ENCODE results near the gene MUSTN1. TPM values are rescaled to one million over a fixed set of nuclear protein-coding genes. Genes with fewer than 3 reads are reported as not detected.

MUSTN1 gene
- 0.67 and 1.9 TPM in 2 replicates for total RNA-seq (2014; rRNA removed; shearing (Covaris generic))
- polyA plus RNA-seq (2014; cell fraction: nucleus; rRNA removed) = 8.7 and 9.2 TPM in 2 replicates

DNA sequence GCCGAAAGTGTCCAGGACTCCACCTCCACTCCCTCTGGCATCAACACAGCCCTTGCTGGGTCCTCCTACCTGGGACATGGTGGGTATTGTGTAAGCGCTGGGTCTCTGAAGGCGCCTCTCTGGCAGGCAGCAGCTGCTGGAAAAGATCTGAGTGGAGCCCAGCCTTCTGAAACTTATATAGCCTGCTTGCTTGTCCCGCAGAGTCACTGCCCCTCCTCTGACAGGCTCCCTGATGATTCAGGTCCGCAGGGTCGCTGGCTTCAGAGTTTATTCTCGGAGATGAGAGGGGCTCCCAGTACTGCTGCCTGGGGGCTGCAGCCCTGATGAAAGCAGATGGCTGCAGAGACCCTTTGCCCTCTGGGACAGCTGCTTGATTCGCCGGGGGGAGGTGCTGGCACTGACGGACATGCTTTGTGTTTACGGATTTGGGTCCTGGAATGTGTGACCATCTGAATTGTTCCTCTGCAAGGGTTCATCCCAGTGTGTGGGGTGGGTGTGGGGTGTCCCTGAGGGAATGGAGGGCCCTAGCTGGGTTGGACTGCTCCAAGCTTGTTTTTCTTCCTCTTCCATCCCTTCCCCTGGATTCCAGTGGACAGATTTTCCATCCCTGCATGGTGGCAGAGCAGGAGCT, at the start of gene MUSTN1:
MUSTN1 (minus strand) TSS at position 149 of the 631 bp plus-strand sequence; CDS start at position 78, 71 bp downstream.
- no peak for DNase-seq (ENCODE audit: extremely low read depth, low read depth)

DNA sequence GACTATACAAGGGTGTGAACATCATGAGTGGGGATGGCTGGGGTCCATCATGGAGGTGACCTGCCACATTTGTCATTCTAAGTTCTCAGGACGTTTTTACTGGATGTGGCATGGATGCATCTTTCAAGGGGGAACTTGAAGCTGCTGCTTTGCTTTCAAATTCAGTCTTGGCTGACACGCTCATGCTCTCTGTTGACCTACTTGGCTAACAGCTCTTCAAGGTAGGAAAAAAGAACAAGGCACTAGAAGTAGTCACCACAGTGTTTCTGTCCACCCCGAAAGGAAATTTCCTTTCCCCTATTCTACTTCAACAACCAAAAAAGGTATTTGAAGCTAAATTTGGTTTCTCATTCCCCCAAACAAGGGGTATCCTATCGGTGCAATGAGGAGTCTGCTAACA, 47.6 kb upstream of the MUSTN1 start:
- no peak for DNase-seq (ENCODE audit: extremely low read depth, low read depth)

DNA sequence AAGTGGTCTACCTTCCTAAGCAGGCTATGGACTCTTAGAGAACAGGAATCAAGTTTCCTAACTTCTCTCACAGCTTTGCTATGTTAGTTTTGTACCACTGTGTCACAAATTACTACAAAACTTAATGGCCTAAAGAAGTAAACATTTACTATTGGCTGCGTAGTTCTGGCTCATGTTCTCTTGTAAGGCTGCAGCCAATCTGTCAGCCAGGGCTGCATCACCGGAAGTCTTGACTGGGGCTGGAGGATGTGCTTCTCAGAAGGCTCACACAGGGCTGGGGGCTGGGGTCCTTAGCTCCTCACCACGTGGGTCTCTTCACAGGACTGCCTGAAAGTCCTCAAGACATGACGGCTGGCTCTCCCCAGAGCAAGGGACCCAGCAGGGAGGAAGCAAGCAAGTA, 47.1 kb upstream of the MUSTN1 start:
- DNase-seq (ENCODE audit: extremely low read depth, low read depth) = no peak

DNA sequence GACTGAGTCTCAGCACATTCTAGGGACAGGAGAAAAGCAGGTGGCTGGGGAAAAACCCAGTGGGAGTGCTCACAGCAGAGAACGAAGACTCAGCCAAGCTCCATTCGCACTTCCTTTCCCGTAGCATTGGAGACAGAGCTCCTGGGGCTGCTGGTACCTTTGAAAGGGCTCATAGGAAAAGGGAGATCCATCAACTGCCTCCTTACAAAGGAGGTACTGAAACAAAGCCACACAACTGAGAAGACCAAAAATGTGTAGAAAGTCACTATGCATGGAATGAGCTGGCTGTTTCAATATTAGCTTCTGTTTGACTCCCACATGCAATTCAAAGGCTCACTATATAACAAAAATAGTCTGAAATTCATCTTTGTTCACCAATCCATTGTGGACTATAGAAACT, 45.7 kb upstream of the MUSTN1 start:
- DNase-seq (ENCODE audit: extremely low read depth, low read depth) = no peak

DNA sequence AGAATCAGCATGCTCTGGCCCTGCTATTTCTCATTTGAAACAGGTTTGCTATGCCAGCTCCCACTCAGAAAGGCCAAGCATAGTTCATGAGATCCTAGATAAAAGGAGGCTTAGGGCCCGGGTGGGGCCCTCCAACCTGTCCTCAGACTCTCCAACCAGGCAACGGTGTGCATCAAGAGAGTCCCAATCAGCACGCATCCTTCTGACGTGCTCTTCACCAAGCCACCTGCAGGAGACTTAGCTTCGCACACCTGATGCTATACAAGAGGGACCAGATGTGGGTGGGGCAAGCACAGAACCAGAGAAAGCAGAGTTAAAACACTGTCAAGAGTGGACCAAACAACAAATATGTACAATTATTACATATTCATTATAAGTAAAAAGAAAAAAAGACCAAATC, 45.2 kb upstream of the MUSTN1 start:
- no peak for DNase-seq (ENCODE audit: extremely low read depth, low read depth)

DNA sequence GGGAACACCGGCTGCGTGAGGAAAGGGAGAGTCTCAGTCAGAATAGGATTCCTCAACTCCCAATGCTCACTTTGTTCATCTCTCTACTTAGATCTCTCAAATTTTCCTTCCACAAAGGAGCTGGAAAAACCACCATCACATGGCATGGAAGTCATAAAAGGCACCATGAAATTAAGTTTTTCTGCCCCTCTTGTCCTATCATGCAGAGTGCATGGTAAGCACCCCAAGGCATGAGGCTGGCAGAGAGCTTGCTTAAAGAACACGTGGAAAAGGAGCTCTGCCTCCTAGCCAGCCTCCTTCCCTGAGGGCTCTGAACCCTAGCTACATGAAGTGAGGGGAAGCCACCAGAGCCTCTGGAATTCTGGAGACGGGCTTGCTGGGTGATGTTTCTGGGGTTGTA, 44.8 kb upstream of the MUSTN1 start:
- no peak for DNase-seq (ENCODE audit: extremely low read depth, low read depth)

DNA sequence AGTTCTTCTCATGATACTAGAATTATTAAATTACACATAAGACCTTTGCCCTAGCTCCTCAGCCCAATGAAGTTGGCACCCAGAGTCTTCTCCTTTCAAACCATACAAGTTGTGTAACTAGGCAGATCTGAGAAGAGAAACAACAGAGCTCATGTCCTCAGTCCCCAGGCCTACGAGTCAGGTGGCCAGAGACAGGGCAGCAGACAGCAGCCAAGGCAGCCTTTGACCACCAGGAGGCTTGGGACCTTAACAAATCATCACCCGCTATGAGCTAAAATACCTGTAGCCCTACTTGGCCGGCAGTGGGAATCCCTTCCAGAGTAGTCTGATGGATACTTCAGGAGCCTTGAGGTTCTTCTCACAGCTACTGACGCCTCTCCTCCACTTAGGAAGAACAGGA, 44.3 kb upstream of the MUSTN1 start:
- DNase-seq (ENCODE audit: extremely low read depth, low read depth) = no peak

DNA sequence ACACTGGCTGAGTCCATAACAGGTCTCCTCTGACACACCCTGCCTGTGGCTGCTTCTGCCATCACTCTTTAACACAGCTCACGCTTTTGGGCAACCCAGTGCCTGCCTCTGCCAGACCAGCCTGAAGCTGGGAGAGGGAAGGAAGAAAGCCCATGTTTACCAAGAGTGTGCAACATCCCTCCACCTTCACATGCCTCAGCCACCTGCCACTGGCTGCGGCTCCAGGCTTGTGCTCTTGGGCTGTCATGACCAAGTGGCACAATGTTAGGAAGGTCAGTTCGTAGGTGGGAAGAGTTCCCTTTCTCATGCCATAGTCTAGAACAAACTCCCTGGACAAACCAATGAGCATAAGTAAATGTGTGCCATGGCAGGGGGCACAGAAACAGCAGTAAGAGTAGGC, 42.3 kb upstream of the MUSTN1 start:
- no peak for DNase-seq (ENCODE audit: extremely low read depth, low read depth)

DNA sequence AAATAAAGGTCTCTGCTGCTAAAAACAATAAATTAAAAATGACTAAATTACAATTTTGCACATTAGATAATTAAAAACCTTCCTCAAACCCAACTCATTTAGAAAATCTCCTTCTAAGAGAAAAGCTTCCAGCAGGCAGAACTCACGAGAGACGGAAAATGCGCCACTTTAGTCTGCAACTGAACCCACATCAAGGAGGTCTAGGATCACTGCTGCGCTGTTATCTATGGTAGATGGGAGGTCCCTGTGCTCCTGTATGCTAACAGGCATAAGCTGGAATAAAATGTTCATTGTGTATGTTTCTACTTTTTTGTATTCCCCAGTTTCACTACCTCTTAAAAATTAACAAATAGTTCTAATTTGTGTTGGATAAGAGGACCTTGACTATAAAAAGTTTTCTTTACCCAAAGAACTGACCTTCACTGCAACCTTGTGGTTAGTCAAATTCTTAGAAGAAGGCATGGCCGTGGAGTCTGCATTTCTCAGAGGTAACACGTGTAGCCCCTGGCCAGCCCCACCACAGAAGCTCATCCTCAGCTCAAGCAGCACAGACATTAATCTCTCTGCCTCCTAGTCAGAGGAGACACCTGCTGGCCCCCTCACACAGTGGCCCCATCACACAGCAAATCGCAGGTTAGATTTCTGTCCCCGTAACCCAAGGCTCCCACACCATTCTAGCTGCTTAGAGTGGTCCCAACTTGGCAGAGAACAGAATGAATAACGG, 40.2 kb upstream of the MUSTN1 start:
- DNase-seq (ENCODE audit: extremely low read depth, low read depth) = no peak

DNA sequence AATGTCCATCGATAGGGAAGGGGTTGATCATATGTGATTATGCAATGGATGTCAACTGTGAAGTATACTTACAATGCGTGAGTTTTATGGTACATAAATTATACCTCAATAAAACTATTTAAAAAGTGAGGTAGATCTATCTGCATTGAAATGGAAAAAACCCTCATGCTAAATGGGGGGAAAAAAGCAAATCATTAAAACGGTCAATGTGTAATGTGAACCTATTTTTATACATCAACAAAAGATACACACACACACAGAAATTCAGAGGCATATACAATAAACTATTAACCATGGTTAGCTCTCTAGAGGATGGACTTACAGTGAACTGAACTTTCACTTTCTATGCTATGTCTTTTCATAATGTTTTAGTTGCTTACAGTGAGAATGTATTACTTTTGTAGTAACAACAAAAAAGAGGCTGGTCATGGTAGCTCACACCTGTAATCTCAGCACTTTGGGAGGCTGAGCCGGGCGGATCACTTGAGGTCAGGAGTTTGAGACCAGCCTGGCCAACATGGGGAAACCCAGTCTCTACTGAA, 39.4 kb upstream of the MUSTN1 start:
- DNase-seq (ENCODE audit: extremely low read depth, low read depth) = no peak

DNA sequence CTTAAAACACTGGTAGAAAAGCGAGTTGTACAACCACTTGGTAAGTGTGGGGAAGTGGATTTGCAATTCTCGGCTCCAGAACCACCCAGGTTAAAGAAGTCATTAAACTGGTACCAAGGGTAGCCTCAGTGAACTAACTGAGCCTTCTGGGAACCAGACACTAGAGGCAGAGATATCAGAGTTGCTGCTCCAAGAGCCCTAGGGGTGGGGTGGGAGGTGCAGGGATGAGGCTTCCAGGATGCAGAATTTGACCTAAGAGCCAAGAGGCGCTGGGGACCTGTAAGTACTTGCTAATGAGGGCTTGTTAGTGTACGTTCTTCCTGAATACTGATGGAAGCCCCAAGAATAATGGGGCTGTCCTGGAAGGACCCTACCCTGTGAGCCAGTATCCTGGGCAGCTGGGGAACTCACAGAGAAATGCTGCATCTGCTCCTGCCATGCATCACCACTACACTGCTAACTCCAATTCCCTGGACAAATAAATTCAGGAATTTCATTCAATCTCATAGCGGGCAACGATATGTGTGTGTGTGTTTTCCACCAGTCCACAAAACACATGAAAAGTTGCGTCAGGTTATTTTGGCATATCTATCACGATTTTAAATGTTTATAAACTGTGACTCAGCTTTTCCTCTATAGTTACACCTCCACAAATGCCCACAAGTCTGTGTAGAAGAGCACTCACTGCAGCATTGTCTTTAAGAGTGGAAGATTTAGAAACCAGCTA, 38.8 kb upstream of the MUSTN1 start:
- DNase-seq (ENCODE audit: extremely low read depth, low read depth) = peak; percentile 43

DNA sequence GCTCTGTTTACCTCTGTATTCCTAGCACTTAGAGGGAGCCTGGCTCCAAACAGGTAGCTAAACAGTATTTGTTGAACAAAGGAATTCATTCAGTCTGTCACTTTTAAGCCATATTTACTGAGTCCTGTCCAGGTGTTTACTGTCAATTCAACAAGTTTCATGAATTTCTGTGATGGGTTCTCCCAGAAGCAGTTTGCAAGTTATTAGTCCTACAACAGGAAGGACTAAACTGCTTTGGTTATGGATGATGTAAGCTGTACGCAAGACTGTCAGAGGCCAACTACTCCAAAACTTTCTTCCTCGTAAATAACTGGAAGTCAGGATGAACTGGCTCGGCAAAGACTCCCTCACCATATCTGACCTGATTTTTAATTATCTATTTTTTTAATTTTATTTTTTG, 37.4 kb upstream of the MUSTN1 start:
- peak; percentile 52 for DNase-seq (ENCODE audit: extremely low read depth, low read depth)

DNA sequence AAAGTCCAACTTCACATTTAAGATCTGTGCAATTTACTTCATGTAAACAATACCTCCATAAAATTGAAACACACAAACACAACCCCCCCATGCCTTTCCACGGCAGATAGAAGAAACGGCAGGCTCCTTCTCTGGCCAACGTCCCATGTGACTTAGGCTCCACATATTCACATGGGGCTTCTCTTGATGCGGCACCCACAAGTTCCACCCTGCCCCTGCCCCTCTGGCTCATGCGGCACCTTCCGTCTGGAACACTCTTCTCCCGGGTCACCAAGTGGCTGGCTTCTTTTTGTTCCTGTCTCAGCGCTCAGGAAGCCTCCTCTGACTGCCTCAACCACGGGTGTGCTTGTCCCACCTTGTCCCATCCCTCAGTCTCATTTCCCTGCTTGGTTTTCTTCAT, 36.9 kb upstream of the MUSTN1 start:
- no peak for DNase-seq (ENCODE audit: extremely low read depth, low read depth)

DNA sequence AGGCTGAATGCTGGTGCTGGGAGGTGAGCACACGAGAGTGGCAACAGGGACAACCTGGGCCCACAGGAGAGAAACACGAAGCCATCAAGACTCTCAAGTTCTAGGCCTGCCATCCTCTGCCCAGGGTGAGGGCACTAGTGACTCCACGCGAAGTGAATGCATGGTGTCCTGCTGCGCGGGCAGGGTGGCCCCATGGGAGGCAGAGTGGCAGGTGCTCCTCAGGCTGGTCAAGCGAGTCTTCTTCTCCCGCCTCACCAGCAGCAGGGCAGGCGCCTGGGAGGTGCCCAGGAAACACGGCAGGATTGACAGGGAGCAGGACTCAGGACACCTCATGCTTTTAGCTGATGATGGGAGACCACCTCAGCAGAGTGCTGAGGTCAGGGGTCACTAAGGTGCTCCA, 35.7 kb upstream of the MUSTN1 start:
- DNase-seq (ENCODE audit: extremely low read depth, low read depth) = no peak

DNA sequence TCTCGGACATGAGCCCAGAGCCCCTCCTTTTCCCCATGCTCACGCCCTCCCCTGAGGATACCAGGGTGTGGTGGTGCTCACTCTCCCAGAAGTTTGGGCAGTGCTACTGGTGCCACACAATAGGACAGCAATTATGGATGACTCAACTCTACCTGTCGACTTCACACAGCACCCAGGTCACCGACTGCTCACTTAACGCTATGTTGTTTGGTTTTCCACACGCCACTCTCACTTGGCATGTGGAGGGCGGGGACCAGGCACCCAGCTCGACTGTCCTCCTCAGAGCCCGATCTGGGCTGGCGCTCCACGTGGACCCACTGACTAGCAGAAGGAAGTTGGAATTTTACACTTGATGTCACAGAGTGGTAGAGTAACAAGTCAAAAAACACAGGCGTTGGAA, 31.6 kb upstream of the MUSTN1 start:
- no peak for DNase-seq (ENCODE audit: extremely low read depth, low read depth)

DNA sequence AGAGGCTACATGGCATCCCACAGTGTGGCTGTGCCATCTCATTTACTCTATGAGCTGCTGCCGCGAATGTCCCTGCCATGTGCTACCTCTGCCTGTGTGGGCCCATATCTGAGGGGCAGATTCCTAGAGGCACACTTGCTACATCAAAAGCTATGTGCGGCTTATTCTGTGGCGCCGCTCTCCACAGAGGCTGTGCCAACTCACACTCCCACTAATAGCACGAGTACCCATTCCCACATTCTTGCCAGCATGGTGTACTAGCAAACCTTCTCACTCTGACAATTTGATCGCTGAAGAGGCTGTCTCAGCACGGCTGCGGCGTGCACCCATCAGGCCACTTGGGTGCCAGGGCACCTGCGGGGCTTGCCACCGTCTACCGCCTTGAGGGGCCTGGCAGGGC, 31.2 kb upstream of the MUSTN1 start:
- no peak for DNase-seq (ENCODE audit: extremely low read depth, low read depth)

DNA sequence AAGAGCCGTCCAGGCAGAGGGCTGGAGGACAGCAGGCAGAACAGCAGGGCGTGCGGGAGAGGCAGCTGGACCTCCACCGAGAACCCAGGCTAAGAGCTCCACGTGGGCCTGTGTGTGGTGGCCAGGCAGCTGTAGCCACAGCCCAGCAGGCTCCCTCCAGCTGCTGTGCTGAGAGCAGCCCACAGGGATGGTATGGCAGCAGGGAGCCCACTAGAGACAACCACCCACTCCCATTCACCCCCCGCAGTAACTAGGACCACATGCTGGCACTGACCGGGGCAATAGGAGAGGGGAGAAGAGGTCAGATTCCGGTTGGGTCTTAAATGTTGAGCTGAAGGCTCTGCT, 25.6 kb upstream of the MUSTN1 start:
- no peak for DNase-seq (ENCODE audit: extremely low read depth, low read depth)

DNA sequence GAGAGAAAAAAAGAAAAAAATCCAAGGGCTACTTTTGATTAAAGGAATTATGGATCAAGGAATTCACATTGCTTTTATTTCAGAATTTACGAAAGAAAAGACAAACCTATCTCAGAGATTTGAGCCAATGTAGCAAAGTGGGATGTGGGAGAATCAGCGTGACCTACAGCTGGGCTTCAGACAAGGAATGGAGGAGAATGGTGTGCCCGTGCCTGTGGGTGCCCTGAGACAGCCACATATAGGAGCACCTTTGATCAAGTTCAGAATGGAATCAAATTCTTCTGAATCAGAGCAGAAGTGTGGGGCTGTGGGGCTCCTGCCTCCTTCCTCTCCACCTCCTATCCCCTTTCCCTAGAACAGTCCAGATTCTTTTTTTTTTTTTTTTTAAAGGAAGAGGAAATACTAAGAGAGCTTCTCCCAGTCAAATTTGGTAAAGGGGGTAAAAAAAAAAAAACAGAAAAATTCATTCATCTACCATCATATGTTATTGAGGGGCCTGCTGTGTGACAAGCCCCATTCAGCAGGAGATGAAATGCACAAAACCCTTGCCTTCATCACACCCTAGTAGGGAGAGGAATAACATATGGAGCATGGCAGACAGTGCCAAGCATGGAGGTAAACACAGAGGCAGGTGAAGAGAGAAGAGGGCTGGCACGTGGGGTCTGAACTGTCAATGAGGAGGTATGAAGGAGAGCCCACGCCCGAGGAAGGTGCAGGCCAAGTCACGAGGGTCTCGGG, 25.0 kb upstream of the MUSTN1 start:
- no peak for DNase-seq (ENCODE audit: extremely low read depth, low read depth)

DNA sequence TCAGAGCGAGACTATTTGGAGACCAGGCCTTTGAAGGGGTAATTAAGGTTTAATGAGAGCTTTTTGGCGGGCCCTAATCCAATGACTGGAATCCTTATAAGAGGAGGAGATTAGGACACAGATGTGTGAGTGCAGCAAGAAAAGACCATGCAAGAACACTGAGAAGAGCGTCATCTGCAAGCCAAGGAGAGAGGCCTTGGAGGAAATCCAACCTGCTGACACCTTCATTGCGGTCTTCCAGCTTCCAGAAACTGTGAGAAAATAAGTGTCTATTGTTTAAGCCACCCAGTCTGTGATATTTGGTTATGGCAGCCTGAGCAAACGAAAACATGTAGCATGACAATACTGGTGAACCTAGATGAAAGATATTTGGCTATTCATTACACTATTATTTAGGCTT, 23.0 kb upstream of the MUSTN1 start:
- no peak for DNase-seq (ENCODE audit: extremely low read depth, low read depth)

DNA sequence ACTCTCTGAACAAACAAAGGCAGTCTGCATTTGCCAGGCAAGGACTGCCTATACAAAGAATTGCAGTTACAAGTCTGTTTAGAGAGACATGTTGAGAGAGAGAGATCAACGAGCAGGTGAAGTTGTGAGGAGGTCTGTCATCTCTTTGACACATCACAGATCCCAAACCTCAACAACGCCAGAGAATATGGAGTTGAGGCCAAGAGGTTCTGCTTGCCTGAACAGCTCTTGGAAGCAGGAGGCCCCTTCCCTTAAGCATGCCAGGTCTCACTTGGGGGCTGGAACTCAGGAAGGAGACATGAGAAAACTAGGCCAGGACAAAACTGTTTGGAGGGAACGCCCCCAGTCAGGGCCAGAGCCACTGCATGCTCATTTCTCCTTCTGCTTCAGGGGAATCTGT, 22.3 kb upstream of the MUSTN1 start:
- DNase-seq (ENCODE audit: extremely low read depth, low read depth) = no peak

DNA sequence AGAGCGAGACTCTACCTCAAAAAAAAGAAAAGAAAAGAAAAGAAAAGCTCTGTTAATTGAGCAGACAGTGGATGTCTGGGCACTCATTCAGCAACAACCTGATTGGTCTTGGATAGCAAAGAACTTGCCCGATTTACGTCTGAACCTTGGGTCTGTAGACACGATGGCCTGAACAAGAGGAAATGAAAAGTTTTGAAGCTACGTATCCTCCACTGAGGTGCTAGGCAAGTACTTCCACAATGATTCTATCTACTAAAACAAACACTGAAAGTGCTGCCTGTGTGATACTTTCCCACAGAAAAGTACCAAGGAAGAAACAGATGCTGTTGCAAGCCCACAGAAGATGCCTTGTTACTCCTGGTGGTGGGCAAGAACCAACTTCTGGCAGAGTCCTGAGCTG, 21.8 kb upstream of the MUSTN1 start:
- DNase-seq (ENCODE audit: extremely low read depth, low read depth) = no peak

All from NCI-H460 (cell line).